ENCODE measurements around the gene FBXO4. TPM values are rescaled to one million over a fixed set of nuclear protein-coding genes. Genes with fewer than 3 reads are reported as not detected.

The FBXO4 gene
- total RNA-seq, result 10 to 100 TPM; 12.6 to 13.5 TPM

DNA sequence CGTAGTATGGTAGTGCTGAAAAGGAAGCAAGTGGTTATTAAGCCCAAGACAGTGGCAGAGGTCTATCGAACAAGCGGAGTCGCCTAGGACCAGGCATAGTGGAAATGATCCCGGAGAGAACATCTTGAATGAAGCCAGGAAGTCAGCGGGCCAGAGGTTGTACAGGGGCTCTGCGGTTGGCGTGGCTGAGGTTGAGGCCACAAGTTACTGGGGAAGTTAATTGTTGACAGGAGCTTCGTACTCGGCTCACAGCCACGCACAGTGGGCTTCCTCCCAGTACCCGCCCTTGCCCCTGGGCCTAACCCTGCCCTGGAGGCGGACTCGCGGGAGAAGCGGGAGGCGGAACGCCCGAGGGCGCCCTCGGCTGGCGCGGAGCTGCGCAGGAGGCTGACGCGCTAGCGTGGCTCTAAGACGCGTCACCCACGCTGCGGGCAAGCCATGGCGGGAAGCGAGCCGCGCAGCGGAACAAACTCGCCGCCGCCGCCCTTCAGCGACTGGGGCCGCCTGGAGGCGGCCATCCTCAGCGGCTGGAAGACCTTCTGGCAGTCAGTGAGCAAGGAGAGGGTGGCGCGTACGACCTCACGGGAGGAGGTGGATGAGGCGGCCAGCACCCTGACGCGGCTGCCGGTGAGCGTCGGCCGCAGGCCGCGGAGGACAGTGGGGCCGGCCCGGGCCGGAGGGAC lies at the start of gene FBXO4:
TSS of gene FBXO4 (plus strand) at position 410 of the 683 bp plus-strand sequence. CDS start at position 439, 29 bp downstream.

DNA sequence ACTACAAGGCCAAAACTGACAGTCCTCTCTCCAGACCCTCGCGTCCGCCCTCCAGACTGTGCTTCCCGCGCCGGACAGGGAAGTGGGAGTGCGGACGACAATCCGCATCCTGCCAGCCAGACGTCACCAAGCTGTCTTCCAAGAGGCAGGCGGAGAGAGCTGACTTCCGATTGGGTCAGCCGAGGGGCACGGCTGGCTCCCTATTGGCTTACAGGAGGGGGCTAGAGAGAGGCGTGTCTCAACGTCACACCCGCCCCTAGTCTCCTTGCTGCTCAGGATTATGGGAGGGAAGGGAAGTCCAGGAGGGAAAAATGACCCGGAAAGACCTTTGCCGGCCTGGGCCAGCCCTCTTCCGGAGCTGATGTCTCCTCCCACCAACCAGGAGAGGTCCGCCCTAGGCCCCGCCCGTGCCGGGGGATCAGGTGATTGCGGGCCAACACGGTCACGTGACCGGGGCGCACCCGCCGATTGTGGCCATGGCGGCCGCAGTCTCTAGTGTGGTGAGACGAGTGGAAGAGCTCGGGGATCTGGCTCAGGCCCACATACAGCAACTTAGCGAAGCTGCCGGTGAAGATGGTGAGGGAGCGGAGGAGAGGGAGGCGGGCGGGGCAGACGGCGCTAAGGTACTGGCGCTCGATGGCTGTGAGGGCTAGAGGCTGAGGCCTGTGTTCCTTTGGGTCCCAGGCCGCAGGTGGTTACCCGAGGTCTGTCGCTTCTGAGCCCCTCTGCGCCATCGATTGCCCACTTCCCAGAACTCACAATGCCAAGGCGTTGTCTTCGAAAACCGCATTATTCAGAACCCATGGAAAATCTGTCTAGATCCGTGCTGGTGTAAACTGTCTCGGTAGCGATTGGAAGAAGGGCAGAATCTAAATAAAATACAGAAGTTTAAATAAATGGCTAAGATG lies 20.9 kb upstream of the FBXO4 start, which contains the start of gene RIMOC1:
TSS of gene RIMOC1 (plus strand) at position 453 of the 908 bp plus-strand sequence. CDS start at position 477, 24 bp downstream.

Other genes with a start within 250 kb of the FBXO4 start
- 10 to 100 TPM; 47.1 to 49.3 TPM for gene OXCT1, start 54.9 kb upstream of the FBXO4 start, total RNA-seq
- gene RIMOC1, start 20.9 kb upstream of the FBXO4 start, total RNA-seq, result 10 to 100 TPM; 26.4 to 28.1 TPM

All from activated naive CD4-positive, alpha-beta T cell treated with anti-CD3 and anti-CD28 coated beads, Interleukin-2, amount 10 ng/mL, durations not matched to agents 5 hours and 36 hours (primary cell).